Stomach (tissue), 4 donors: ENCODE measurements around the gene LUM.

ENCODE experiments used
- EP300 ChIP-seq: sonication (generic); formaldehyde crosslinking; IDR thresholded peaks from one replicate; pipeline ENCODE4 v1.6.1; 2017; ENCODE audit warnings: antibody characterized with exemption
- POLR2A ChIP-seq, 4 donors: fragments of 450-650 bp; IDR thresholded peaks; one replicate each; pipeline ENCODE4 v1.6.1; 2016; ENCODE audit warnings: antibody characterized with exemption in 4 of 4, control low read depth in 2 of 4, mild to moderate bottlenecking in 1 of 4, moderate library complexity in 1 of 4
- POLR2AphosphoS5 ChIP-seq, 3 donors: sonication (generic); formaldehyde crosslinking; IDR thresholded peaks; one replicate each; pipeline ENCODE4 v1.6.1; 2016; ENCODE audit warnings: antibody characterized with exemption in 3 of 3
- TF ChIP-seq, protein P1 (sequence below), 7 experiments: fragments of 450-650 bp in 4 of 7; fragments of 200-600 bp in 3 of 7; sonication (generic) in 3 of 7; IDR thresholded peaks; one replicate each; pipeline ENCODE4 v1.5.1; 2016 to 2019; ENCODE audit warnings: antibody characterized with exemption in 7 of 7, control low read depth in 2 of 7, mild to moderate bottlenecking in 1 of 7

DNA sequence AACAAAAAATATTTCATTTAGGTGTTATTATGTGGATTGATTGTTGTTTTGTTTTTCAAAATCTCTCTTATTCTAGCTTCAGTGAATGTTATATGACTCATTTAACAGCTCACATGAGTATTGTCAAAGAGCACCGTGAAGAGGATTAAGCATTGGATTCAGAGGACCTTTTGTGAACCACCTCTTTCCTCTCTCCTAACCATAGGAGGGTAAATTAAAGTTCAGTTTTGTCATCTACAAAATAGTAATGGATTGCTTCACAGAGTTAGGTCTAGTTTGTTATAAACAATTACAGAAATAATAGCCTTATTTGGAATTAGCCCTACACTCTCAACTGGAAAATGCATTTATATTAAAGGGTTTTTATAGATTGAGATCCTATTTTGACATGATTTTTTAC is 52.5 kb downstream of the LUM start:
- TF ChIP-seq, protein P1, sequence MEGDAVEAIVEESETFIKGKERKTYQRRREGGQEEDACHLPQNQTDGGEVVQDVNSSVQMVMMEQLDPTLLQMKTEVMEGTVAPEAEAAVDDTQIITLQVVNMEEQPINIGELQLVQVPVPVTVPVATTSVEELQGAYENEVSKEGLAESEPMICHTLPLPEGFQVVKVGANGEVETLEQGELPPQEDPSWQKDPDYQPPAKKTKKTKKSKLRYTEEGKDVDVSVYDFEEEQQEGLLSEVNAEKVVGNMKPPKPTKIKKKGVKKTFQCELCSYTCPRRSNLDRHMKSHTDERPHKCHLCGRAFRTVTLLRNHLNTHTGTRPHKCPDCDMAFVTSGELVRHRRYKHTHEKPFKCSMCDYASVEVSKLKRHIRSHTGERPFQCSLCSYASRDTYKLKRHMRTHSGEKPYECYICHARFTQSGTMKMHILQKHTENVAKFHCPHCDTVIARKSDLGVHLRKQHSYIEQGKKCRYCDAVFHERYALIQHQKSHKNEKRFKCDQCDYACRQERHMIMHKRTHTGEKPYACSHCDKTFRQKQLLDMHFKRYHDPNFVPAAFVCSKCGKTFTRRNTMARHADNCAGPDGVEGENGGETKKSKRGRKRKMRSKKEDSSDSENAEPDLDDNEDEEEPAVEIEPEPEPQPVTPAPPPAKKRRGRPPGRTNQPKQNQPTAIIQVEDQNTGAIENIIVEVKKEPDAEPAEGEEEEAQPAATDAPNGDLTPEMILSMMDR (IDR thresholded peaks at IDR 0.05), result no peak
- TF ChIP-seq POLR2AphosphoS5 (IDR thresholded peaks at IDR 0.05) (no peak), POLR2A (IDR thresholded peaks at IDR 0.05) (no peak), EP300 (no peak)
